GM18499 (cell line): ENCODE data around the gene ABLIM1.

Experiments used
- ATAC-seq: cut with Tn5 transposase; IDR thresholded peaks from one replicate; pipeline ENCODE4 v1.9.1; 2021; ENCODE audit warnings: moderate number of reproducible peaks; ENCODE audit not compliant: insufficient read depth, unreplicated experiment

Gene ABLIM1

GRCh38 chr10:114526126-114526503 is 132.0 kb downstream of the ABLIM1 start:
- no peak for ATAC-seq

GRCh38 chr10:114525368-114525949 is 132.6 kb downstream of the ABLIM1 start:
- ATAC-seq, result no peak

GRCh38 chr10:114523876-114524275 is 134.2 kb downstream of the ABLIM1 start:
- no peak for ATAC-seq

- ATAC-seq, result no peak
These were observed 136.8 kb downstream of the ABLIM1 start for GRCh38 chr10:114521255-114521654.

GRCh38 chr10:114520453-114520852 is 137.6 kb downstream of the ABLIM1 start:
- ATAC-seq, result no peak

GRCh38 chr10:114519756-114520293 is 138.2 kb downstream of the ABLIM1 start:
- ATAC-seq, result no peak

- no peak for ATAC-seq
These were observed 138.8 kb downstream of the ABLIM1 start for GRCh38 chr10:114519306-114519669.

GRCh38 chr10:114518401-114519305 is 139.4 kb downstream of the ABLIM1 start:
- no peak for ATAC-seq

GRCh38 chr10:114517368-114518250 is 140.5 kb downstream of the ABLIM1 start:
- ATAC-seq, result no peak

- no peak for ATAC-seq
These were observed 141.7 kb downstream of the ABLIM1 start for GRCh38 chr10:114516356-114516755.

- ATAC-seq, result no peak
These were observed 142.7 kb downstream of the ABLIM1 start for GRCh38 chr10:114515298-114515914.

GRCh38 chr10:114513381-114513792 is 144.7 kb downstream of the ABLIM1 start:
- ATAC-seq, result no peak

- no peak for ATAC-seq
These were observed 146.2 kb downstream of the ABLIM1 start for GRCh38 chr10:114511881-114512280.

GRCh38 chr10:114508376-114508775 is 149.7 kb downstream of the ABLIM1 start:
- ATAC-seq, result no peak

- no peak for ATAC-seq
These were observed 150.6 kb downstream of the ABLIM1 start for GRCh38 chr10:114507449-114507848.

GRCh38 chr10:114506871-114507385 is 151.1 kb downstream of the ABLIM1 start:
- ATAC-seq, result no peak

- ATAC-seq, result no peak
These were observed 153.1 kb downstream of the ABLIM1 start for GRCh38 chr10:114504769-114505579.

- no peak for ATAC-seq
These were observed 156.0 kb downstream of the ABLIM1 start for GRCh38 chr10:114502074-114502473.

- no peak for ATAC-seq
These were observed 156.4 kb downstream of the ABLIM1 start for GRCh38 chr10:114501650-114502049.
